Esophagus muscularis mucosa (tissue), 4 donors: Measurements from ENCODE around the gene FILIP1L. TPM values are rescaled to one million over a fixed set of nuclear protein-coding genes. Genes with fewer than 3 reads are reported as not detected.

Experiments used
- DNase-seq: peaks from one replicate; pipeline ENCODE4 v3.0.0-alpha.2; 2017; ENCODE audit errors: extremely low spot score
- H3K27ac ChIP-seq, 4 donors: fragments of 200-600 bp; sonication (generic); replicated peaks in 1 of 4; 1 replicate in 3 of 4; 2 replicates in 1 of 4; pipeline ENCODE4 v1.5.1; 2016 to 2019; ENCODE audit warnings: mild to moderate bottlenecking in 1 of 4
- H3K27me3 ChIP-seq, 4 donors: fragments of 200-600 bp; sonication (generic); one replicate each; pipeline versions ENCODE4 v1.5.1 to v1.6.0; 2016 to 2019
- H3K36me3 ChIP-seq, 4 donors: fragments of 200-600 bp; sonication (generic); one replicate each; pipeline ENCODE4 v1.5.1; 2016 to 2019
- H3K4me1 ChIP-seq, 4 donors: fragments of 200-600 bp; sonication (generic); one replicate each; pipeline ENCODE4 v1.5.1; 2016 to 2019
- H3K4me3 ChIP-seq, 4 donors: fragments of 200-600 bp; sonication (generic); 1 replicate in 2 of 4; 2 replicates in 2 of 4; pipeline ENCODE4 v1.5.1; 2016 to 2019; ENCODE audit warnings: mild to moderate bottlenecking in 4 of 4, moderate library complexity in 1 of 4
- H3K9me3 ChIP-seq, 4 donors: fragments of 200-600 bp; sonication (generic); 1 replicate in 3 of 4; 2 replicates in 1 of 4; pipeline ENCODE4 v1.5.1; 2016 to 2019
- CTCF ChIP-seq, 3 experiments: fragments of 200-600 bp in 2 of 3; fragments of 450-650 bp in 1 of 3; sonication (generic) in 2 of 3; IDR thresholded peaks; one replicate each; pipeline ENCODE4 v1.5.1; 2017 to 2019; ENCODE audit warnings: antibody characterized with exemption in 3 of 3, mild to moderate bottlenecking in 2 of 3, moderate library complexity in 1 of 3
- EP300 ChIP-seq: sonication (generic); formaldehyde crosslinking; IDR thresholded peaks from one replicate; pipeline ENCODE4 v1.6.1; 2017; ENCODE audit warnings: antibody characterized with exemption
- POLR2A ChIP-seq: fragments of 450-650 bp; IDR thresholded peaks from one replicate; pipeline ENCODE4 v1.6.1; 2017; ENCODE audit warnings: antibody characterized with exemption, moderate library complexity, mild to moderate bottlenecking, low read depth
- POLR2AphosphoS5 ChIP-seq, 2 donors: sonication (generic); formaldehyde crosslinking; IDR thresholded peaks; one replicate each; pipeline ENCODE4 v1.6.1; 2017; ENCODE audit warnings: antibody characterized with exemption in 2 of 2
- WGBS: methylation state at CpG from one replicate; pipeline ENCODE4 v1.1.5; 2018; 5-methylcytosine and 5-hydroxymethylcytosine counted together
- intact Hi-C: fragments of 100-400 bp; cut with DNase I; formaldehyde crosslinking; loops from one replicate; pipeline ENCODE4 v1.15.1; 2023
- total RNA-seq, 4 donors: library from RNA; depleted of rRNA; stranded (reverse); fragments of >200 nt; gene quantifications; one replicate each; pipeline versions ENCODE4 v1.1.0 to v1.2.1, GENCODE V29; 2016

Gene FILIP1L
- total RNA-seq, 4 donors from 2014 or later, result 120 to 134 (median 127) TPM

GRCh38 chr3:100122321-100122720 is 8.0 kb upstream of the FILIP1L start:
- DNase-seq, result no peak
- no peak overlapping the region for H3K27ac ChIP-seq
- WGBS, result 100% methylated on average over 2 of the region's 2 CpGs
- intact Hi-C loops, result no loop called here
- peaks cover 17 to 65% (median 46%) of the 10 kb centered on the region in 4 donors for H3K4me1 ChIP-seq
- no peaks in the 10 kb centered on the region for H3K36me3 ChIP-seq
- TF ChIP-seq POLR2A, result no peak
- no peak for TF ChIP-seq EP300
- TF ChIP-seq POLR2AphosphoS5 (IDR thresholded peaks at IDR 0.05), result no peak
- no peak for TF ChIP-seq CTCF (IDR thresholded peaks at IDR 0.05)
- H3K27me3 ChIP-seq, result no peaks in the 10 kb centered on the region
- no peak overlapping the region for H3K4me3 ChIP-seq
- no peaks in the 10 kb centered on the region for H3K9me3 ChIP-seq

GRCh38 chr3:100120693-100121092 is 6.4 kb upstream of the FILIP1L start:
- no peaks in the 10 kb centered on the region for H3K9me3 ChIP-seq
- DNase-seq, result no peak
- WGBS, result 98% methylated on average over 5 of the region's 5 CpGs
- no peaks in the 10 kb centered on the region for H3K36me3 ChIP-seq
- H3K27ac ChIP-seq, result no peak overlapping the region
- intact Hi-C loops, result no loop called here
- no peaks in the 10 kb centered on the region for H3K27me3 ChIP-seq
- no peak overlapping the region for H3K4me3 ChIP-seq
- H3K4me1 ChIP-seq, result peaks cover 17 to 49% (median 37%) of the 10 kb centered on the region in 4 donors
- TF ChIP-seq CTCF (IDR thresholded peaks at IDR 0.05) (no peak), POLR2A (no peak), POLR2AphosphoS5 (IDR thresholded peaks at IDR 0.05) (no peak), EP300 (no peak)

- Histone ChIP-seq H3K4me3 (no peak overlapping the region), H3K27ac (no peak overlapping the region), H3K36me3 (no peaks in the 10 kb centered on the region), H3K27me3 (no peaks in the 10 kb centered on the region), H3K4me1 (peaks cover 17 to 45% (median 31%) of the 10 kb centered on the region in 4 donors), H3K9me3 (no peaks in the 10 kb centered on the region)
- TF ChIP-seq EP300, result no peak
- TF ChIP-seq POLR2AphosphoS5 (IDR thresholded peaks at IDR 0.05), result no peak
- TF ChIP-seq POLR2A, result no peak
- no peak for TF ChIP-seq CTCF (IDR thresholded peaks at IDR 0.05)
- no peak for DNase-seq
- 48% methylated on average over 1 of the region's 1 CpG for WGBS
- intact Hi-C loops, result no loop called here
Observed at GRCh38 chr3:100120012-100120411, 5.7 kb upstream of the FILIP1L start.

- TF ChIP-seq CTCF (IDR thresholded peaks at IDR 0.05), result no peak
- TF ChIP-seq EP300, result no peak
- no peak for TF ChIP-seq POLR2AphosphoS5 (IDR thresholded peaks at IDR 0.05)
- TF ChIP-seq POLR2A, result no peak
- H3K9me3 ChIP-seq, result no peaks in the 10 kb centered on the region
- no peak overlapping the region for H3K4me3 ChIP-seq
- no peaks in the 10 kb centered on the region for H3K27me3 ChIP-seq
- no peaks in the 10 kb centered on the region for H3K36me3 ChIP-seq
- H3K4me1 ChIP-seq, result peaks cover 0 to 45% (median 36%) of the 10 kb centered on the region in 4 donors
- 84% methylated on average over 4 of the region's 4 CpGs for WGBS
- intact Hi-C loops, result no loop called here
- H3K27ac ChIP-seq, result no peak overlapping the region
- DNase-seq, result no peak
Observed at GRCh38 chr3:100117093-100117492, 2.8 kb upstream of the FILIP1L start.
